Testis (tissue), 3 donors: ENCODE results near the gene BSND. TPM values are rescaled to one million over a fixed set of nuclear protein-coding genes. Genes with fewer than 3 reads are reported as not detected.

Experiments
- DNase-seq: peaks from one replicate; pipeline ENCODE4 v3.0.0-alpha.2; 2019
- H3K27ac ChIP-seq, 2 donors: fragments of 200-600 bp; sonication (generic); one replicate each; pipeline ENCODE4 v1.5.1; 2019
- H3K27me3 ChIP-seq: fragments of 200-600 bp; sonication (generic); one replicate; pipeline ENCODE4 v1.5.1; 2019
- H3K36me3 ChIP-seq: fragments of 200-600 bp; sonication (generic); one replicate; pipeline ENCODE4 v1.5.1; 2017; ENCODE audit warnings: low read depth; ENCODE audit errors: missing control alignments
- H3K4me1 ChIP-seq: fragments of 200-600 bp; sonication (generic); one replicate; pipeline ENCODE4 v1.5.1; 2019
- H3K4me3 ChIP-seq, 2 donors: fragments of 200-600 bp; sonication (generic); one replicate each; pipeline ENCODE4 v1.5.1; 2017 to 2019
- H3K9me3 ChIP-seq: fragments of 200-600 bp; sonication (generic); one replicate; pipeline ENCODE4 v1.5.1; 2017
- CTCF ChIP-seq, 3 experiments: fragments of 450-650 bp in 2 of 3; fragments of 200-600 bp in 1 of 3; sonication (generic) in 1 of 3; IDR thresholded peaks; one replicate each; pipeline ENCODE4 v1.5.1; 2016 to 2019; ENCODE audit warnings: antibody characterized with exemption in 3 of 3, mild to moderate bottlenecking in 2 of 3, moderate library complexity in 1 of 3
- POLR2A ChIP-seq: fragments of 450-650 bp; IDR thresholded peaks from one replicate; pipeline ENCODE4 v1.6.1; 2017; ENCODE audit warnings: antibody characterized with exemption, mild to moderate bottlenecking, moderate library complexity
- WGBS, 2 donors: methylation state at CpG; one replicate each; pipeline ENCODE4 v1.1.5; 2018; 5-methylcytosine and 5-hydroxymethylcytosine counted together
- intact Hi-C: fragments of 100-400 bp; cut with DNase I; formaldehyde crosslinking; loops from one replicate; pipeline ENCODE4 v1.15.1; 2023; ENCODE audit warnings: low total_unique reads
- polyA plus RNA-seq: library from polyadenylated mRNA; stranded (reverse); fragments of 350-450 nt; fragmentation: Illumina TruSeq; extraction: RNeasy Lipid Tissue Mini Kit (QIAGEN cat#74804); gene quantifications from one replicate; pipeline ENCODE4 v1.2.3, GENCODE V29; 2014; ENCODE audit warnings: low read depth, low replicate concordance; ENCODE audit not compliant: insufficient read depth
- total RNA-seq, 2 donors: library from RNA; depleted of rRNA; stranded (reverse); fragments of >200 nt; gene quantifications; one replicate each; pipeline ENCODE4 v1.2.3, GENCODE V29; 2016

BSND gene
- total and polyA plus RNA-seq, 3 donors from 2014 or later, result 0.19 to 0.32 (median 0.24) TPM

DNA sequence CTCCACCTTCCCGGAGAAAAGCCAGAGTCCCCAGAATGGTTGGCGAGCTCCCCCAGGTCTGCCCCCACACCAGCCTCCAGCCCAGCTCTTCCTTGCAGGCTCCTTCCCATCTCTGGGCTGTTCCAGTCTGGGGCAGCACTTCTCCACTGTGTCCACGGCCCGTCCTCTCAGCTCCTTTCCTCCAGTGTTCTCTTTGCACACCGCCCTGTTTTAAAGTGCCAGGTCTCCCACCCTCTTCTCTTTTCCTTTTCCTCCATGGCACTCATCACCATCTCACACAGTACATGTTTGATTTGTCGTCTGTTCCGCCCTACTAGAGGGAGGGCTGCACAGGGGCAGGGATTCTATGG lies 34.5 kb downstream of the BSND start:
- Histone ChIP-seq H3K4me1 (no peaks in the 10 kb centered on the region), H3K4me3 (no peak overlapping the region), H3K36me3 (no peaks in the 10 kb centered on the region), H3K27me3 (no peaks in the 10 kb centered on the region), H3K9me3 (no peaks in the 10 kb centered on the region), H3K27ac (no peak overlapping the region)
- WGBS, 2 donors, result 83 to 89% methylated on average over 7 of the region's 7 CpGs
- no peak for TF ChIP-seq POLR2A
- TF ChIP-seq CTCF (IDR thresholded peaks at IDR 0.05), result no peak
- intact Hi-C loops, result no loop called here
- no peak for DNase-seq

DNA sequence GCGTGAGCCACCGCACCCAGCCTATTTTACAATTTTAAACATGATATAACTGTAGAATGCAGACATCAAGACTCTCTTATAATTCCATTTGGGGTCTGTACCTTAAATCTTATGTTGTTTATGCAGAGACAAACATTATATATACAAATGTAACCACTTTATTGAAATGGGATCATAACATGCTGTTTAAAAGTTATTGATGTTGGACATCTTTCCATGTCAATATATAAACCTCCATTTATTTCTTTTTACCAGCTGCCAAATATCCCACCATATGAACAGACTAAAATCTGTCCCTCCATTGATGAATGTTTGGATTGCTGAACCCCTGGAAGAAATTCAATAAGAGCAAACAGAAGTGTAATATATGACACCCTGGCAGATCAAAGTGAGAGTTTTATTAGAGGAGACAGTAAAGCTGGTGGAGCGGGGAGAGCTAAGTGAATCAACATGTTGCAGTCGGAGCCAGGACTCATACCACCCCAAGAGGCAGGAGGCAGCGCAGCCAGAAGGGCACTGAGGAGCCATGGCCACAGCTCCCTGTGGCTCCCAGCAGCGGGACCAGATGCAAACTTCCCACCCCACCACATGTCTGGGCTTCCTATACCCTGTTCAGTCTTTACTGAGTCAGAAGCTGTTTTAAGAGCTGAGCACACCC lies 35.9 kb downstream of the BSND start:
- Histone ChIP-seq H3K4me3 (no peak overlapping the region), H3K9me3 (no peaks in the 10 kb centered on the region), H3K4me1 (peaks cover 5% of the 10 kb centered on the region), H3K36me3 (no peaks in the 10 kb centered on the region), H3K27me3 (no peaks in the 10 kb centered on the region), H3K27ac (no peak overlapping the region)
- intact Hi-C loops, result no loop called here
- WGBS, 2 donors, result 86 to 93% methylated on average over 6 of the region's 6 CpGs
- TF ChIP-seq CTCF (IDR thresholded peaks at IDR 0.05), result no peak
- DNase-seq, result no peak

DNA sequence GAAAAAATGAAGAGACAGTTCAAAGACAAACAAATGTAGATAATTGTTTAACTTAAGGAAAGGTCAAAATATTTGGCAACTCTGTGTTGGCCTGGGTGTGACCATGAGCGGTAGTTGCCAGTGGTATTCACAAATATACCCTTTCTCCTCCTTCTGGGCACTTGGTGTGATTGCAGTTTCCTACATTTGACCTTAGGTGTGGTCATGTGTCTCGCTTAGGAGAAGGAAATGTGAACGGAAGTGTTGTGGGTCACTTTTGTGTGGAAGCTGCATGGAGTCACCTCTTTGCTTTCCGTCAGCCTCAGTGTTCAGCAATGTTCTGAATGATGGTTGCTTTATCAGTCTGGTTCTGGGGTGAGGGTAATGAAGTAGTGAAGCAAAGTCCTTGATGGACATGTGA lies 37.2 kb downstream of the BSND start:
- Histone ChIP-seq H3K9me3 (no peaks in the 10 kb centered on the region), H3K36me3 (no peaks in the 10 kb centered on the region), H3K4me3 (no peak overlapping the region), H3K27ac (no peak overlapping the region), H3K27me3 (no peaks in the 10 kb centered on the region), H3K4me1 (peaks cover 9% of the 10 kb centered on the region)
- no peak for TF ChIP-seq CTCF (IDR thresholded peaks at IDR 0.05)
- no peak for TF ChIP-seq POLR2A
- WGBS, 2 donors, result 86 to 87% methylated on average over 4 of the region's 4 CpGs
- intact Hi-C loops, result no loop called here
- no peak for DNase-seq

DNA sequence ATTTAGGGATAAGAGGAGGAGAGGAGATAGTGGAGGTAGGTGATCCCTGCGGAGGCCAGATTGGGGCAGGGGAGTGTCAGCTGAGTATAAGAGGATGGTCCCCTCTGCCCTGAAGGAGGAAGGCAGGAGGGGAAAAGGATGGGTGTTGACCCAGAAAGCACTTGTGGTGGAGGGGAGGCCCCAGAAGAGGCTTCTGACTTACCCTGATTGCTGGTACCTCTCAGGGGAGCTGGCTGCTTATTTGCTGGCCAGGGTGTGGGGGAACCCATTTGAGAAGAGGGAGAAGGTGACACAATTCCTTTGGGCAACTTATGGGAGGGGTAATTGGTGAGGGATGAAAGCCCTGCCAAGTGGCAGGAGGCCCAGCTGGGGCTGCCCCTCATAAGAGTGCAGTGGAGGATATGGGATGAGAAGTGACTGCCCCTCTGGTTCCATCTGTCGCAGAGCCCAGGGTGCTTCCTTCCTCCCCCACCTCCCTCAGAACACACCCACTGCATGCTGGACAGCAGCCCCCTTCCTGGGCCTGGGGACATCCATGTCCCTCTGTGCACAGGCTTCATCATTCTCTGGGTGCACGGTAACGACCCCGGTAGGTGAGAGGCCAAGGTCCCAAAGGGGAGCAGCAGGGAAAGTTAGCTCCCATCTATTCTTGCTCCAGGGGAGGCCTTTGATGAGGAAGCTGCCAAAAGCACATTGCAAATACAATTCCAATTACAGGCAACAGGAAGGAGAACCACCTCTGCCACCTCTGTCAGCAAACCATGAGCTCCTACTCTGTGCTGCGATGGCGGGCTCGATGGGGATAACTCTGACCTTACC lies 39.2 kb downstream of the BSND start:
- peaks cover 9% of the 10 kb centered on the region for H3K4me1 ChIP-seq
- no peak for DNase-seq
- 73 to 84% methylated on average over 8 of the region's 8 CpGs for WGBS, 2 donors
- intact Hi-C loops, result no loop called here
- no peak overlapping the region for H3K27ac ChIP-seq
- TF ChIP-seq POLR2A (no peak), CTCF (IDR thresholded peaks at IDR 0.05) (no peak)
- no peaks in the 10 kb centered on the region for H3K36me3 ChIP-seq
- H3K27me3 ChIP-seq, result no peaks in the 10 kb centered on the region
- H3K4me3 ChIP-seq, result no peak overlapping the region
- no peaks in the 10 kb centered on the region for H3K9me3 ChIP-seq

DNA sequence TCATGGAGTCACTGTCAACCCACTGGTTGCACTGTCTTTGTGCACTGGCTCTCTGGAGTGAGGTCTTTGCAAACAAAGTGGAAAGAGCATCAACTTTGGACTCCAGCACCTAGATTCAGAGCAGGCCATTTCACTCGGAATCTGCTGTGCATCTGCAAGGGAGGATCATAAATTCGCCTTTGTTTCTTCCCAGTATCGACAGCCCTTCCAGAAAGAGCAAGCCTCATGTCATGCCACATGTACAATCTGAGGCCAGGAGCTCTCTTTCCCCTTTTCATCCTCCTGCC lies 39.8 kb downstream of the BSND start:
- intact Hi-C loops, result no loop called here
- no peak for DNase-seq
- H3K36me3 ChIP-seq, result no peaks in the 10 kb centered on the region
- H3K4me3 ChIP-seq, result no peak overlapping the region
- no peaks in the 10 kb centered on the region for H3K9me3 ChIP-seq
- no peak for TF ChIP-seq POLR2A
- no peaks in the 10 kb centered on the region for H3K27me3 ChIP-seq
- H3K4me1 ChIP-seq, result peaks cover 9% of the 10 kb centered on the region
- no peak overlapping the region for H3K27ac ChIP-seq
- WGBS, 2 donors, result 65 to 76% methylated on average over 3 of the region's 3 CpGs
